Activated naive CD4-positive, alpha-beta T cell treated with anti-CD3 and anti-CD28 coated beads, Interleukin-2, amount 50 U/mL, for 24 hours (primary cell): ENCODE results near the gene FAM89A.
"Not testable (repeated sequence)": the region's sequence is repeated elsewhere in the genome, so short reads cannot be mapped to it uniquely, and the experiment has no call there.

ENCODE experiments used
- H3K27ac Mint-ChIP-seq: one replicate; pipeline ENCODE4 v1.8.0; 2021; ENCODE audit warnings: mild to moderate bottlenecking, mixed read lengths
- H3K27me3 Mint-ChIP-seq: one replicate; pipeline ENCODE4 v1.8.0; 2021; ENCODE audit warnings: mixed read lengths
- H3K36me3 Mint-ChIP-seq: one replicate; pipeline ENCODE4 v1.8.0; 2021; ENCODE audit warnings: mixed read lengths
- H3K4me1 Mint-ChIP-seq: one replicate; pipeline ENCODE4 v1.8.0; 2021; ENCODE audit warnings: mixed read lengths
- H3K4me3 Mint-ChIP-seq: one replicate; pipeline ENCODE4 v1.8.0; 2021; ENCODE audit warnings: mild to moderate bottlenecking, mixed read lengths
- H3K9me3 Mint-ChIP-seq: one replicate; pipeline ENCODE4 v1.8.0; 2021; ENCODE audit warnings: mixed read lengths

The FAM89A gene

GRCh38 chr1:231000639-231001038 is 39.4 kb downstream of the FAM89A start:
- H3K27ac Mint-ChIP-seq: no peak overlapping the region
- no peaks in the 10 kb centered on the region for H3K27me3 Mint-ChIP-seq
- H3K9me3 Mint-ChIP-seq: peaks cover 15% of the 10 kb centered on the region
- H3K36me3 Mint-ChIP-seq: peaks cover 47% of the 10 kb centered on the region
- no peaks in the 10 kb centered on the region for H3K4me1 Mint-ChIP-seq
- no peak overlapping the region for H3K4me3 Mint-ChIP-seq

- H3K36me3 Mint-ChIP-seq: peaks cover 46% of the 10 kb centered on the region
- peaks cover 10% of the 10 kb centered on the region for H3K9me3 Mint-ChIP-seq
- H3K27me3 Mint-ChIP-seq: no peaks in the 10 kb centered on the region
- no peak overlapping the region for H3K4me3 Mint-ChIP-seq
- no peaks in the 10 kb centered on the region for H3K4me1 Mint-ChIP-seq
- no peak overlapping the region for H3K27ac Mint-ChIP-seq
Observed at GRCh38 chr1:231000201-231000600, 39.9 kb downstream of the FAM89A start.

GRCh38 chr1:230994860-230995259 is 45.2 kb downstream of the FAM89A start:
- H3K4me3 Mint-ChIP-seq: no peak overlapping the region
- H3K27ac Mint-ChIP-seq: no peak overlapping the region
- peaks cover 1% of the 10 kb centered on the region for H3K4me1 Mint-ChIP-seq
- H3K27me3 Mint-ChIP-seq: no peaks in the 10 kb centered on the region
- H3K36me3 Mint-ChIP-seq: peaks cover 33% of the 10 kb centered on the region
- H3K9me3 Mint-ChIP-seq: no peaks in the 10 kb centered on the region

GRCh38 chr1:230992100-230992774 is 47.8 kb downstream of the FAM89A start:
- peaks cover 22% of the 10 kb centered on the region for H3K36me3 Mint-ChIP-seq
- H3K9me3 Mint-ChIP-seq: no peaks in the 10 kb centered on the region
- peaks cover 6% of the 10 kb centered on the region for H3K4me1 Mint-ChIP-seq
- H3K27me3 Mint-ChIP-seq: no peaks in the 10 kb centered on the region
- H3K27ac Mint-ChIP-seq: no peak overlapping the region
- no peak overlapping the region for H3K4me3 Mint-ChIP-seq

GRCh38 chr1:230987448-230987847 is 52.6 kb downstream of the FAM89A start:
- peaks cover 33% of the 10 kb centered on the region for H3K4me1 Mint-ChIP-seq
- no peak overlapping the region for H3K27ac Mint-ChIP-seq
- no peaks in the 10 kb centered on the region for H3K27me3 Mint-ChIP-seq
- no peak overlapping the region for H3K4me3 Mint-ChIP-seq
- H3K36me3 Mint-ChIP-seq: peaks cover 15% of the 10 kb centered on the region
- no peaks in the 10 kb centered on the region for H3K9me3 Mint-ChIP-seq

GRCh38 chr1:230986976-230987375 is 53.1 kb downstream of the FAM89A start:
- Mint-ChIP-seq H3K9me3 (no peaks in the 10 kb centered on the region), H3K27me3 (no peaks in the 10 kb centered on the region), H3K36me3 (peaks cover 11% of the 10 kb centered on the region), H3K4me1 (peaks cover 33% of the 10 kb centered on the region), H3K4me3 (no peak overlapping the region), H3K27ac (no peak overlapping the region)

- Mint-ChIP-seq H3K27ac (no peak overlapping the region), H3K4me1 (peaks cover 33% of the 10 kb centered on the region), H3K27me3 (no peaks in the 10 kb centered on the region), H3K9me3 (no peaks in the 10 kb centered on the region), H3K4me3 (no peak overlapping the region), H3K36me3 (peaks cover 5% of the 10 kb centered on the region)
Observed at GRCh38 chr1:230985711-230986110, 54.3 kb downstream of the FAM89A start.

GRCh38 chr1:230984622-230985515 is 55.2 kb downstream of the FAM89A start:
- H3K36me3 Mint-ChIP-seq, H3K27me3 Mint-ChIP-seq, H3K4me3 Mint-ChIP-seq, H3K27ac Mint-ChIP-seq, H3K9me3 Mint-ChIP-seq: not testable (repeated sequence)
- peaks cover 32% of the 10 kb centered on the region for H3K4me1 Mint-ChIP-seq

GRCh38 chr1:230983811-230984210 is 56.2 kb downstream of the FAM89A start:
- H3K9me3 Mint-ChIP-seq: no peaks in the 10 kb centered on the region
- no peak overlapping the region for H3K4me3 Mint-ChIP-seq
- peaks cover 5% of the 10 kb centered on the region for H3K36me3 Mint-ChIP-seq
- H3K4me1 Mint-ChIP-seq: peaks cover 30% of the 10 kb centered on the region
- H3K27me3 Mint-ChIP-seq: no peaks in the 10 kb centered on the region
- no peak overlapping the region for H3K27ac Mint-ChIP-seq

- no peaks in the 10 kb centered on the region for H3K27me3 Mint-ChIP-seq
- H3K36me3 Mint-ChIP-seq: peaks cover 6% of the 10 kb centered on the region
- no peak overlapping the region for H3K27ac Mint-ChIP-seq
- H3K4me3 Mint-ChIP-seq: no peak overlapping the region
- H3K9me3 Mint-ChIP-seq: no peaks in the 10 kb centered on the region
- peaks cover 30% of the 10 kb centered on the region for H3K4me1 Mint-ChIP-seq
Observed at GRCh38 chr1:230982696-230983095, 57.4 kb downstream of the FAM89A start.

- Mint-ChIP-seq H3K9me3 (no peaks in the 10 kb centered on the region), H3K36me3 (peaks cover 2% of the 10 kb centered on the region), H3K4me1 (peaks cover 31% of the 10 kb centered on the region), H3K27me3 (no peaks in the 10 kb centered on the region), H3K27ac (peak overlapping the region; percentile 95), H3K4me3 (no peak overlapping the region)
Observed at GRCh38 chr1:230979952-230980351, 60.1 kb downstream of the FAM89A start.

- peaks cover 2% of the 10 kb centered on the region for H3K36me3 Mint-ChIP-seq
- no peak overlapping the region for H3K4me3 Mint-ChIP-seq
- no peaks in the 10 kb centered on the region for H3K9me3 Mint-ChIP-seq
- H3K27ac Mint-ChIP-seq: peak overlapping the region; percentile 95
- no peaks in the 10 kb centered on the region for H3K27me3 Mint-ChIP-seq
- H3K4me1 Mint-ChIP-seq: peaks cover 33% of the 10 kb centered on the region
Observed at GRCh38 chr1:230979389-230979716, 60.7 kb downstream of the FAM89A start.

- Mint-ChIP-seq H3K36me3 (peaks cover 2% of the 10 kb centered on the region), H3K4me3 (peak within 1 kb of the TSS; percentile 93), H3K27me3 (no peaks in the 10 kb centered on the region), H3K9me3 (no peaks in the 10 kb centered on the region), H3K27ac (peak within 1 kb of the TSS; percentile 95), H3K4me1 (peaks cover 32% of the 10 kb centered on the region)
Observed at GRCh38 chr1:230978491-230979388, 61.3 kb downstream of the FAM89A start, which contains the start of the genes ARV1 and TTC13. TSS of gene ARV1 (plus strand) at chr1:230979094. CDS start at chr1:230979106, 12 bp downstream. TSS of gene TTC13 (minus strand) at chr1:230978861. CDS start at chr1:230978830, 31 bp downstream.

GRCh38 chr1:230977761-230978490 is 62.1 kb downstream of the FAM89A start:
- peaks cover 2% of the 10 kb centered on the region for H3K36me3 Mint-ChIP-seq
- peak overlapping the region; percentile 95 for H3K27ac Mint-ChIP-seq
- H3K9me3 Mint-ChIP-seq: no peaks in the 10 kb centered on the region
- peaks cover 36% of the 10 kb centered on the region for H3K4me1 Mint-ChIP-seq
- no peaks in the 10 kb centered on the region for H3K27me3 Mint-ChIP-seq
- H3K4me3 Mint-ChIP-seq: peak overlapping the region; percentile 93
